Right kidney (tissue), 1 donor: ENCODE data around the gene KCNN3.

Experiments
- DNase-seq: peaks from one replicate; pipeline ENCODE4 v3.0.0-alpha.2; 2016

The KCNN3 gene

GRCh38 chr1:154881820-154882535 lies 11.9 kb upstream of the KCNN3 start:
- no peak for DNase-seq

DNA sequence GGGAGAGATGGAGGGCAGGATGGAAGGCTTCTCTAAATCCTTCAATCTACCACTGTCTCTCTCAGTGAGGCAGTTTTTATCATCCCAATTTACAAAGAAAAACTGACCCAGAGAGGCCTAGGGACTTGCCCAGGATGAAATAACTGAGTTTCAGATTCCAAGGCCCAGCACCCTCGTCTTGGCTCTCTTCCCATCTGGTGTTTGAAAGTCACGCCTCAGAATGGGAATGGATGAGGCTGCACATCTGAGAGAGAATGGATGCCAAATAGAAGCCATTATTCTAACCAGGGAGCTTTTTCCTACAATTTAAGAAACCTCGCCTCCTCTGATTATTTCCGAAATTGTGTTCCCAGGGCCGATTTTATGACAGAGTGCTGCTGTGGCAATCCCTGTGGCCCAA lies 10.6 kb upstream of the KCNN3 start:
- no peak for DNase-seq

DNA sequence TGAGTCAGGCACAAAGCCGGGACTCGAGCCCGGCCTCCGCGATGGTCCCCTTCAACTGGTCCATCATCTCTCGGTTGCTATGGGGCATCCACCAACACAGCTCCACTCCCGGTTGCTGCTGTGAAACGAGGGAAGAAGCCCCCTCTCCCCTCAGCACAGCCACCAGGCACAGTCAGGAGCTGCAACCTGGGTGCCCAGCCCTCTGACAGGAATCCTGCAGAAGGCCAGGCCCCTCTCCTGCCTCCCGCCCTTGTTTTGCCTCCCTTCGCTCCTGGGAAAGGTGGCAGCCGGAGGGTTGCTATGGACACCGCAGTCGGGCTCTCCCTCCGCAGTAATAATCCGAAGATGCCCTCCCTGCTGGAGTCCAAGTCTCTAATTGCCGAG lies 8.9 kb upstream of the KCNN3 start:
- no peak for DNase-seq

- DNase-seq, result peak; percentile 61
Observed at GRCh38 chr1:154878371-154879037, 8.4 kb upstream of the KCNN3 start.

DNA sequence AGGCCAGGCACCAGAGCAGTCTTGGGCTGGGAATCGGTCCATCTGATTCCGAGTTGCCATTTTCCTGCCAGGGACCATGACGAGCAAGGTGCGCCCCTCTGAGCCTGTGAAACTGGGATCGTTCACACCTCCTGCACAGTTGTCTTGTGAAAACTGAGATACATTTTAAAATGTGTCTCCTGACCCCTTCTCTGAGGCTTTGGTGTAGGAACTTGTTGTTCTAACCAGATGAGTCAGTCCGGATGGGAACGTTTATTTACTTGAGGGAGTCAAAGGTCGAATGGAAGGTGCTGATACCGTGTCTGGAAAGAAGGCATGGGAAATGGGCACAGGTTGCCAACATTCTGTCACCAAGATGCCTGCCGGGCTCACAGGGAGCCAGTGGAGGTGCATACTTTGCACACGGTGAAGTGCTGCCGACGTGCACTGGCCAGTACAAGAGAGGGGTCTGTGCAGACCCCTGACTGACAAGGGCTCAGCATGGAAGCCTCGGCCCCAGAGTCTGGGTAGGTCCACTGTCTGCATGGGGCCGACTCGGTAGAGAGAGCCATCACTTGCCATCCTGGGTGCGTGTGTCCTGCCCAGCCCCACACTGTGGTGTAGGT lies 7.4 kb upstream of the KCNN3 start:
- DNase-seq, result no peak

GRCh38 chr1:154876842-154877369 lies 6.8 kb upstream of the KCNN3 start:
- no peak for DNase-seq

DNA sequence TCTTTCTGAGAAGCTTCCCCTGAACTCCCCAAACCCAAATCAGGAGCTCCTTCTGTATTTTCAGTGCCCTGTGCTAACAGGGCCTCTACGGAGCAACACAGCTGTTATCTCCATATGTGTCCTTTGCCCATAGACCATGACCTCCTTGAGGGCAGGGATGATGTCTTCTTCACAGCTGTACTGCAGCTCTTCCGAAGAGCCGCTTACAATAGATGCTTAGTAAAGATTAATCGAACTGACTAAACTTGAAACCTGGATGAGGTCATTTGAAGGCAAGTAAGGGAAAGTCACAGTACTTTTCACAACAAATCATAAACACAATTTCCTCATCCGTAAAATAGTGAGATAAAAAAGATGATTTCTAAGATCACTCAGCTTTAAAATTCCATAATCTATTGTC lies 4.4 kb upstream of the KCNN3 start:
- no peak for DNase-seq

- DNase-seq, result no peak
Observed at GRCh38 chr1:154873321-154873950, 3.4 kb upstream of the KCNN3 start.

DNA sequence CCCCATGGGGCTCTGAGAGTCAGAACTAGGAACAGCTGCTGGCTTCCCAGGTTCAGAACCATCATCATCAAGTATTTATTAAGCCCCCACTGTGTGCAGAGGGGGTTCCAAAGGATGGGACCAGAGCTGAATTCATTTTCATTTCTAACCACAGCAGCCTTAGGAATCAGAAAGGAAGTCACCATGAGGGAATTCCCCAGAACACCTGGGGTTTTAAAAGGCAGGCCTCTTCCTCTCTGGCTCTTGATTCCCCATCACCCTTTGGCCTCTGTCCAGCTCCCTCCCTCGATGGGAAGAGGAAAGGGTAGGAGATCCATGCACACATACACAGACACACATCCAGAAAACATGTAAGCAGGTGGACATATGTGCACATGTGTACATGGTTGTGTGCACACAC lies 1.3 kb upstream of the KCNN3 start:
- no peak for DNase-seq

DNA sequence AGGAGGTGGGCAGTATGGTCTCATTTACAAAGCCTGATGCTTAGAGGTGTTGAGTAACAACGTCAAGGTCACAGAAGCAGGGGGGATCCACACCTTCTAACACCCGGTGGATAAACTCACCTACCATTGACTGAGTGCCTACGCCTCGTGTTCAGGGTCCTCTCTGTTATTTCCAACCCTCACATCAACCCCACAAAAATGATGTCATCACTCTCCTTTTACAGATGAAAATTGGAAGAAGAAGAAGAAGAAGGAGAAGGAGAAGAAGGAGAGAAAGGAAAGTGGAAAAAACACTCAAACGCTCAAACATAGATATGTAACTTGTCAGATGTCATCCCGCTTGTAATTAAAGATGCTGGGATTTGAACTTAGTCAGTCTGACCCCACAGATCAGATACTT lies 653 bp upstream of the KCNN3 start:
- DNase-seq, result no peak

GRCh38 chr1:154869351-154870114 lies 548 bp downstream of the KCNN3 start:
- DNase-seq, result no peak

DNA sequence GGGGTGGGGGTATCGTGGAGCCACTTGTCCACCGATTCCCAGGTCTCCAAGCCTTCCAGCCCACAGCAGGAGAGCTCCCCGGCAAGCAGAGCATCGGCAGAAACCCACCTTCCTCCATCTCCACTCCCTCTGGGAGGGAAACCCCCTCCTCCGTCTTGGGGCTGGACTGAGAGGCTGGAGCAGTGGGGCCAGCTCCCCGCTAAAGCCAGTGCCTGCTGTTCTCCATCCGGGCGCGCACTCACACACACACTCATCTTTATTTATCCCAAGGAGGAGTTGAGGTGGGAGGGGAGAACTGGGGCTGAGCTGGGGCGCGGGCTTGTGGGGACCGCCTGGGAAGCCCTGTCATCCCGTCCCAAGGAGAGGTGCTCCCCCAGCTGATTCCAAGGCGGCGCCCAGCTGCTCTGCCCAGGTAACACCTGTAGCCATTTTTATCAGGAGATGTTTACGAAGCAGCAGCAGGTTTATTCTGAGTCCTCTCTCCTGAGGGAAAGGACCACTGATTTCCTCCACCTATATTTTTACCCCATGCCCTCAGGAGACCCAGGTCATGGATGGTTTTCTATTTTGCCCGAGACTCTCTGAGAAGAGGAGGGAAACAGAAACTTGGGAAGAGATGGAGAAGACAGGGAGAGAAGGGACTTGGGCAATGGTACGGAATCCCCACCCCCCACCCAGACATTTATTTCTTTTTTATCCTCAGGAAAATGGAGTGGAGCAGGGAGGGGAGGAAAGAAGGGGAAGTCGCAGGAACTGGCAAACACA lies 2.1 kb downstream of the KCNN3 start:
- DNase-seq, result no peak

DNA sequence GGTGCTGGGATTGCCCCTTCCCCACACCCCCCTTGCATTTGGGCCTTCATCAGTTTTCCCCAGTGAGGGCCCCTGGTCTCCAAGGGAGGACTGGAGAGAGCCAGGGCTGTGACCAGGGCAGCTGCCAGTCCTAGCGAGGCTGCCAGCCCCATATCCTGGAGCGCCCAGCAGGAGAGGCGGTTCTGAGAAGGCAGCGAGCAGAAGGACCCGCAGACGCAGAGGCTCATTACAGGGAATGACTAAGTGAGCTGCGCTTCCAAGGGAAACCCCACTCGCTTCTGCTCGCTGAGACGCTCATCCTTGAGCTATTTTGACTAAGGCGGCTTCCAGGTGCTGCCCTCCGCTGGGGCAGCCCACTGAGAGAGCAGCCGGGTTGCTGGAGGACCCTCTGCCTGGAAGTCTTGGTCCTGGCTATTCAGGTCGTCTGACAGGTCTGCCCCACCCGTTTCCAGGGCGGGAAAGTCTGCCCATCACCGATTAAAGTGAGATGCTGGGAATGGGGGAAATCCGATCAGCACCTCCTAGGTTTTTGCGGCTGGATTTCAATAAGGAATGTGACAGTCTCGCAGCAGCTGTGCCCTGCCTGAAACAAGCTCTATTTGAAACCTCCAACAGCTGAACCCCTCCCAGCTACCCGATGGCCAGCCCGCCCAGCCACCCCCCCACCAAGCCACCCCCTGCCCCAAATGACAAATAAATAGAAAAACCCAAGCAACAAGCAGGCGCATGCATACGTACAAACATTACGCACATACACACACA lies 2.8 kb downstream of the KCNN3 start:
- no peak for DNase-seq

GRCh38 chr1:154866257-154867063 lies 3.6 kb downstream of the KCNN3 start:
- DNase-seq, result no peak

- DNase-seq, result no peak
Observed at GRCh38 chr1:154865442-154866256, 4.4 kb downstream of the KCNN3 start.

- DNase-seq, result no peak
Observed at GRCh38 chr1:154864189-154864975, 5.7 kb downstream of the KCNN3 start.

DNA sequence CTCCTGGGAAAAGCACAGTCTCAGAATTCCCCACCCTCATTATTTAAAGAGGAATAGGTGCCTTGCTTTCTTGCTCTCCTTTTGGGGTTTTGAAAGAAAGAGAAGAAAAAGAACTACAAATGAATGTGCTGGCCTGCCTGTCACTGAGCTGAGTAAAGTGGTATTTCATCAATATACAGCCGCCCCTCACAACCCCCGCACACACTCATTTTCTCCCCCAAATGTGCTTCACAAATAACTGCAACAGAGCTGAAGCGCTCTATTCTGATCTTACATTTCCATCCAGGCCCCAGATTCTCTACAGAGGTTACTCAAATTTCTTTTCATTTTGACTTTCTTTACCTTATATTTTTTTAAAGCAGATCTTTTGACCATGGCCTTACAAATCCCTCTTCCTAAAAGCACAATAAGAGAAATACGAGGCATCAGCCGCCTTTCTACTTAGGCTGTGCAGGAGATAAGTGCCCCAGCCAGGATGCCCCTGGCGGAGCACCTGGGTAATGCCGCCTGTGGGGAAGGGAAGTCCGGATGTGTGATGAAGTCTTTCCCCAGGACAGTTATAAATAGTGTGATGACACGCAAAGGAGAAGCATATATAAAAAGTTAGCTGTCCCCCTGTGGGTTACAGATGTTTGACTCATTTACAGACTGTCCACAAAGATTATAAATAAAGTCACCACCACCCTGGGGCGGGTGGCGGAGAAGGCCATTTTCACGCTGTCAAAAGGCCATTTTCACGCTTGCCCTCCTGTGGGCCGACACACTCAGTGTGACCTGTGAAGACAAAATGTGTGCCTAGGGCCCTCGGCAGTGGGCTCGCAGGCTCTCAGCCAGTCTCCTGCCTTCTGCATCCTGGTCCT lies 6.5 kb downstream of the KCNN3 start:
- DNase-seq, result no peak
